ENCODE measurements around the gene RPS6KA3. TPM values are rescaled to one million over a fixed set of nuclear protein-coding genes. Genes with fewer than 3 reads are reported as not detected.

The RPS6KA3 gene
- total RNA-seq, 1 donor, result 58.1 TPM

DNA sequence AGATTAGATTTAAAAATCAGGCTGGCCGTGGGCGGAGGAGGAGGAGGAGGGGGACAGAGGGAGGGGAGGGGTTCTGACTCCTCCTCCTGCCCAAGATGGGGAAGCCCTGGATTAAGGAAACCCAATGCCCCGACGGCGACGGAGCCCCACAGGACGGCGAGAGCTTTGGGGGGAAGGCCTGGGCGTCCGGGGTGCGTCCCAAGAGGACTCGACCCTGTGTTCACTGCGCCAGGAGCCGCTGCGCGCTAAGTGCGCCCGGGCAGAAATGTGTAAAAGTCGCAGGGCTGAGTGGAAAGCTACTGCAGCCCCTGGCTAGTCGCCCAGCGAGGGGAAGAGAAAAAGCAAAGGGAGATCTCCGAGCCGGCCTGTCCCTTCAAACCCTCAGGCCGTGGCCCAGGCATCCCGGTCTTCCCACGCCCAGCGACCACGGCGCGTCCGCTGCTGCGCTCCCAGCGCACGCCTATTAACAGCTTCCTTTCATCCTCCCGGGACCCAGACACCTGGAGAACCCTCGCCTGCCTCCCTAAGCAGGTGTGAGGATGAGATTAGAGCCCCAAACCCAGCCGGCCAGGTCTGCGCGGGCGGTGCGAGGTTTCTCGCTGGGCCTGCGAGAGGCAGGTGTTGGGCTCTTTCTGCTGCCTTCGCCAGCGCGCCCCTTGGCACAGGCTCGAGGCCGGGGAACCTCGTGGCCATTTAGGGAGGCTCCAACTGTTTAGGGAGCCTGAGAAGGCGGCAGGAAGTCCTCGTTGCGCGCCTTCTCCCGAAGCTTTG is 1.4 kb upstream of the RPS6KA3 start:
- TF ChIP-seq, protein P1, sequence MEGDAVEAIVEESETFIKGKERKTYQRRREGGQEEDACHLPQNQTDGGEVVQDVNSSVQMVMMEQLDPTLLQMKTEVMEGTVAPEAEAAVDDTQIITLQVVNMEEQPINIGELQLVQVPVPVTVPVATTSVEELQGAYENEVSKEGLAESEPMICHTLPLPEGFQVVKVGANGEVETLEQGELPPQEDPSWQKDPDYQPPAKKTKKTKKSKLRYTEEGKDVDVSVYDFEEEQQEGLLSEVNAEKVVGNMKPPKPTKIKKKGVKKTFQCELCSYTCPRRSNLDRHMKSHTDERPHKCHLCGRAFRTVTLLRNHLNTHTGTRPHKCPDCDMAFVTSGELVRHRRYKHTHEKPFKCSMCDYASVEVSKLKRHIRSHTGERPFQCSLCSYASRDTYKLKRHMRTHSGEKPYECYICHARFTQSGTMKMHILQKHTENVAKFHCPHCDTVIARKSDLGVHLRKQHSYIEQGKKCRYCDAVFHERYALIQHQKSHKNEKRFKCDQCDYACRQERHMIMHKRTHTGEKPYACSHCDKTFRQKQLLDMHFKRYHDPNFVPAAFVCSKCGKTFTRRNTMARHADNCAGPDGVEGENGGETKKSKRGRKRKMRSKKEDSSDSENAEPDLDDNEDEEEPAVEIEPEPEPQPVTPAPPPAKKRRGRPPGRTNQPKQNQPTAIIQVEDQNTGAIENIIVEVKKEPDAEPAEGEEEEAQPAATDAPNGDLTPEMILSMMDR (IDR thresholded peaks at IDR 0.05; ENCODE audit: insufficient read depth, low read length), result no peak
- peak overlapping the region; percentile 65 for H3K4me3 ChIP-seq (ENCODE audit: low read depth, low read length)
- DNase-seq (ENCODE audit: low read depth), result peak; percentile 34

DNA sequence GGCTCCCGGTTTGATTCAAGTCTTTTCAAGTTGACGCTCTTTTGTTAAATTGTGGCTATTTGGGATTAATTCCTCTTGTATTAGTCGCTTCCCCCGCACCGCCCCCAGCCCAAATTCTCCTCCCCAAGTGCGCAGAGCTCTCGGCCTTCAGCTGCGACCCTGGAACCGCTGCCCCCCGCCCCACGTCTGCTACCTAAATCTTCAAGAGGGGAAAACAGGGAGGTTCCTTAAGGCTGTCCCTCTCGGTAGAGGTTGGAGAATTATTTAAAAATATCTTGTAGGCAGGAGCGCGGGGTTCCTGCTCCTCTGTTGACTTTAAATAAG is 860 bp upstream of the RPS6KA3 start:
- no peak for DNase-seq (ENCODE audit: low read depth)
- peak overlapping the region; percentile 65 for H3K4me3 ChIP-seq (ENCODE audit: low read depth, low read length)
- TF ChIP-seq, protein P1 (IDR thresholded peaks at IDR 0.05; ENCODE audit: insufficient read depth, low read length), result no peak

DNA sequence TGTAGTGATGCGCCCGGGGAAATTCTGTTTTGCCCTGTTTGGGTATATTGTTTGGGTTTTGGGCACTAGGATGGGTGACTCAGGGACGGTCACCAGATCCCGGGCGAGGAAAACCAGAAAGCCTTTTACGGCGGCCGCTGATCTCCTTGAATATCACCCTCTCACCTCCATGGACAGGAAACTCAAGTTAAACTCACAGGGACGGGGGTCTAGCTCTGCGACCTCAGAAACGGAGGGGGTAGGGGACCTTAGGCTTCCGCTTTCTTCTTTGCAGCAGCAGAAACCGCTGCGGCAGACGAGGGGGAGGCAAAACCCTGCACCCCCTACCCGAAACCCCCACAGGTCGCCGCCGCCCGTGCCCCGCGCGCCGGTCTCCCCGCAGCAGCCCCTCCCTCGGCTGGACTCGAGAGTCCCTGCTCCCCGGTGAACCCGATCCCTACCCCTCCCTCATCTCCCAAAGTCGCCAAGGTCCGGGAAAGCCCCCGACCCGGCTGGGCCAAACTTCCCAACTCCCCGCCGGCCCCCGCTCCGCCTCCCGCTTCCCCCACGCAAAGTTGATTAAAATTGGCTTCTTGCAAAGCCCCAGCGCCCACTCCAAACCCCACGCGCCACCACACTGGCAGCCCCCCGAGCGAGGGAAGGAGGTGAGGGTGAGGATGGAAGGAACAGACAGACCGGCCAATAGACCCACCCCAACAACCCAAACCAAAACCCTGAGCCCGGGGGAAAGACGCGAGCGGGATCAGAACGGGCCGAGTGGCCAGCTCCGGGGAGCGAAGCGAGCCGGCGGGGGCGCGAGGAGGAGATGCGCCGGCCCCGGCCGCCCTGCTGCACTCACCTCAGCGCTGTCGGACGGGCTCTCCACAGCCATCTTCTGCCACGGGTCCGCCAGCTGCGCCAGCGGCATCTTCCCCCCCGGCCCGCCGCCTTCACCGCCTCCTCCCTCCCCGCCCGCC is 705 bp downstream of the RPS6KA3 start:
- TF ChIP-seq, protein P1 (IDR thresholded peaks at IDR 0.05; ENCODE audit: insufficient read depth, low read length), result no peak
- no peak for DNase-seq (ENCODE audit: low read depth)
- H3K4me3 ChIP-seq (ENCODE audit: low read depth, low read length), result peak overlapping the region; percentile 71

DNA sequence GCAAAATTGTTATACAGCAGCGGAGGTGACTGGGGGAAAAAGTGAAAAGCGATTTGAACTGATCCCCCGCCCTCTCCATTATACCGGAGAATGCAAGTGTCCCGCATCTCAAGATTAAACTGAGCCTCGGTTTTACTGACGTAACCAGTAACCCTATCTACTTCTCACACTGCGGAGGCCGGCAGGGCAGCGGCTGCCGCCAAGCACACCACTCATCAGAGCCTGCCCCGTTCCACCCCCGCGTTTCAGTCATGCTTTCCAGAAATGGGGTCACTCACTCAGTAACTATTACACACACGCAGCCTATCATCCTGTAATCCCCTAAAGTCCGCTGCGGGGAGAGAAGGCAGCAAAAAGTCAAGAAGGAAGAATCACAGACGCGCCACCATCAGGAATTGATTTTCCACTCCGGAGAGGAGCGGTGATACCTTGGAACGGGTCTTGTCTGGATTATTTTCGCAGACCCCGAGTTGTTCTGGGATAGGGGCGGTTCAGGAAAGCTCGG is 1.4 kb downstream of the RPS6KA3 start:
- TF ChIP-seq, protein P1 (IDR thresholded peaks at IDR 0.05; ENCODE audit: insufficient read depth, low read length), result no peak
- DNase-seq (ENCODE audit: low read depth), result peak; percentile 78
- H3K4me3 ChIP-seq (ENCODE audit: low read depth, low read length), result peak overlapping the region; percentile 71

DNA sequence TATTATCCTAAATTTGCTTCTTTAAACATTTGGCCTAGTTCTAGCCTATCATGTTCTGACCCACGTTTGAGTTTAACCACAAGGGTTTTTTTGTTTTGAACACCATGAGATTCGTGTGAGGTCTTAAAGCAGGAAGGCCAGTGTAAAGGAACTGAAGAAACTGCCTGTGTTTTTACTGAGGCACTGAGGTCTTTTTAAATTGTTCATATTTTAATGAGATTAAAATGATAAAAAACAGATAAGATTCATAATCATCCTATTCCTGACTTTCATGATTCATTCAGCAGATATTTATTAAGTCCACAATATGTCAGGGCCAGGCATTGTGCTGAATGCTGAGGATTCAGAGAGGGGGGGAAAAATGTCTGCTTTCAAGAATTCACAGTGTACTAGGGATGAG is 3.2 kb downstream of the RPS6KA3 start:
- peak; percentile 65 for DNase-seq (ENCODE audit: low read depth)
- H3K4me3 ChIP-seq (ENCODE audit: low read depth, low read length), result no peak overlapping the region
- TF ChIP-seq, protein P1 (IDR thresholded peaks at IDR 0.05; ENCODE audit: insufficient read depth, low read length), result no peak

DNA sequence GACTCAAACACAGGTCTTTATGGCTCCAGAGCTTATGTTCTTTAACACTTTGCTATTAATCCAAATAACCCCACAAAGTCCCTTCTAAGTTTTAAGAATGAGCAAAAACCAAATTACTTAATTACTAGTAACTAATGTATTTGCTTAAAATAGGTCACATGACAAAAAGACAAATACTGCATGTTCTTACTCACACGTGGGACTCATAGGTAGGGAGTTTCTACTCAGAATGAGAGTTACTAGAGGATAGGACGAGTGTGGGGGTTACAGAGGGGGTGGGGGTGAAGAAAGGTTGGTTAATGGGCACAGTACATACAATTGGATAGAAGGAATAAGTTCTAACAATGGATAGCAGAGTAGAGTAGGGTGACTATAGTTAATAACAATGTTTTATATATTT is 5.8 kb downstream of the RPS6KA3 start:
- H3K4me3 ChIP-seq (ENCODE audit: low read depth, low read length), result no peak overlapping the region
- DNase-seq (ENCODE audit: low read depth), result no peak
- TF ChIP-seq, protein P1 (IDR thresholded peaks at IDR 0.05; ENCODE audit: insufficient read depth, low read length), result no peak

Measured in fibroblast of the aortic adventitia (primary cell).